Measurements from ENCODE around the gene PAX6.

PAX6 gene

GRCh38 chr11:31822175-31822926 lies 11.2 kb upstream of the PAX6 start:
- no peak for DNase-seq (ENCODE audit: low spot score)

- no peak for DNase-seq (ENCODE audit: low spot score)
Measured at GRCh38 chr11:31821766-31822165, 10.6 kb upstream of the PAX6 start.

GRCh38 chr11:31821235-31821764 lies 10.2 kb upstream of the PAX6 start:
- DNase-seq (ENCODE audit: low spot score) = no peak

GRCh38 chr11:31820438-31820818 lies 9.3 kb upstream of the PAX6 start:
- no peak for DNase-seq (ENCODE audit: low spot score)

- DNase-seq (ENCODE audit: low spot score) = no peak
Measured at GRCh38 chr11:31819621-31820437, 8.7 kb upstream of the PAX6 start.

- no peak for DNase-seq (ENCODE audit: low spot score)
Measured at GRCh38 chr11:31818874-31819331, 7.8 kb upstream of the PAX6 start.

GRCh38 chr11:31818425-31818755 lies 7.3 kb upstream of the PAX6 start:
- no peak for DNase-seq (ENCODE audit: low spot score)

- no peak for DNase-seq (ENCODE audit: low spot score)
Measured at GRCh38 chr11:31817621-31818424, 6.7 kb upstream of the PAX6 start.

GRCh38 chr11:31817054-31817620 lies 6.0 kb upstream of the PAX6 start:
- no peak for DNase-seq (ENCODE audit: low spot score)

- DNase-seq (ENCODE audit: low spot score) = no peak
Measured at GRCh38 chr11:31816468-31817053, 5.4 kb upstream of the PAX6 start.

GRCh38 chr11:31815711-31816467 lies 4.8 kb upstream of the PAX6 start:
- no peak for DNase-seq (ENCODE audit: low spot score)

GRCh38 chr11:31814176-31814868 lies 3.2 kb upstream of the PAX6 start:
- DNase-seq (ENCODE audit: low spot score) = no peak

- DNase-seq (ENCODE audit: low spot score) = no peak
Measured at GRCh38 chr11:31813391-31814175, 2.5 kb upstream of the PAX6 start.

- peak; percentile 49 for DNase-seq (ENCODE audit: low spot score)
Measured at GRCh38 chr11:31812383-31813381, 1.6 kb upstream of the PAX6 start.

GRCh38 chr11:31809857-31810778 lies 1.0 kb downstream of the PAX6 start:
- DNase-seq (ENCODE audit: low spot score) = peak; percentile 48

- no peak for DNase-seq (ENCODE audit: low spot score)
Measured at GRCh38 chr11:31809541-31809856, 1.6 kb downstream of the PAX6 start.
